OCI-LY7 (cell line): Measurements from ENCODE around the gene ATP5F1E.

ENCODE experiments used
- EZH2phosphoT487 ChIP-seq: fragments of 200-600 bp; sonication (generic); IDR thresholded peaks from 2 replicates; pipeline ENCODE4 v1.6.1; 2018; ENCODE audit warnings: low read depth, borderline replicate concordance, mild to moderate bottlenecking, mixed run types, antibody characterized with exemption, low read length, moderate library complexity, mixed read lengths
- TF ChIP-seq, protein P1 (sequence below): fragments of 200-600 bp; sonication (generic); conservative IDR thresholded peaks from 2 replicates; pipeline ENCODE4 v1.5.1; 2014; ENCODE audit warnings: mild to moderate bottlenecking, antibody characterized with exemption, low read length, moderate library complexity, mixed read lengths

- TF ChIP-seq, protein P1, sequence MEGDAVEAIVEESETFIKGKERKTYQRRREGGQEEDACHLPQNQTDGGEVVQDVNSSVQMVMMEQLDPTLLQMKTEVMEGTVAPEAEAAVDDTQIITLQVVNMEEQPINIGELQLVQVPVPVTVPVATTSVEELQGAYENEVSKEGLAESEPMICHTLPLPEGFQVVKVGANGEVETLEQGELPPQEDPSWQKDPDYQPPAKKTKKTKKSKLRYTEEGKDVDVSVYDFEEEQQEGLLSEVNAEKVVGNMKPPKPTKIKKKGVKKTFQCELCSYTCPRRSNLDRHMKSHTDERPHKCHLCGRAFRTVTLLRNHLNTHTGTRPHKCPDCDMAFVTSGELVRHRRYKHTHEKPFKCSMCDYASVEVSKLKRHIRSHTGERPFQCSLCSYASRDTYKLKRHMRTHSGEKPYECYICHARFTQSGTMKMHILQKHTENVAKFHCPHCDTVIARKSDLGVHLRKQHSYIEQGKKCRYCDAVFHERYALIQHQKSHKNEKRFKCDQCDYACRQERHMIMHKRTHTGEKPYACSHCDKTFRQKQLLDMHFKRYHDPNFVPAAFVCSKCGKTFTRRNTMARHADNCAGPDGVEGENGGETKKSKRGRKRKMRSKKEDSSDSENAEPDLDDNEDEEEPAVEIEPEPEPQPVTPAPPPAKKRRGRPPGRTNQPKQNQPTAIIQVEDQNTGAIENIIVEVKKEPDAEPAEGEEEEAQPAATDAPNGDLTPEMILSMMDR: no peak
- TF ChIP-seq EZH2phosphoT487: no peak
These were observed 15.2 kb downstream of the ATP5F1E start for GRCh38 chr20:59016795-59017492.
